GM21367 (cell line): ENCODE measurements around the gene NAA80.
"Not testable (repeated sequence)": the region's sequence is repeated elsewhere in the genome, so short reads cannot be mapped to it uniquely, and the experiment has no call there.

Source experiments
- ATAC-seq: cut with Tn5 transposase; IDR thresholded peaks from one replicate; pipeline ENCODE4 v1.9.1; 2021; ENCODE audit not compliant: unreplicated experiment

Gene NAA80

GRCh38 chr3:50271314-50271936 is 27.8 kb downstream of the NAA80 start:
- ATAC-seq: no peak

GRCh38 chr3:50270422-50271224 is 28.6 kb downstream of the NAA80 start:
- no peak for ATAC-seq

GRCh38 chr3:50269977-50270413 is 29.2 kb downstream of the NAA80 start:
- no peak for ATAC-seq

- ATAC-seq: no peak
Measured at GRCh38 chr3:50269460-50269859, 29.7 kb downstream of the NAA80 start.

- ATAC-seq: no peak
Measured at GRCh38 chr3:50268703-50269451, 30.3 kb downstream of the NAA80 start, which contains the start of gene SEMA3B. Gene SEMA3B, plus strand, starts transcription at chr3:50269147. Its CDS starts 94 bp downstream, at chr3:50269241.

- no peak for ATAC-seq
Measured at GRCh38 chr3:50268276-50268675, 30.9 kb downstream of the NAA80 start.

- no peak for ATAC-seq
Measured at GRCh38 chr3:50267280-50267913, 31.8 kb downstream of the NAA80 start.

- no peak for ATAC-seq
Measured at GRCh38 chr3:50266836-50267235, 32.4 kb downstream of the NAA80 start.

GRCh38 chr3:50266017-50266416 is 33.2 kb downstream of the NAA80 start:
- no peak for ATAC-seq

GRCh38 chr3:50265571-50265970 is 33.6 kb downstream of the NAA80 start:
- no peak for ATAC-seq

GRCh38 chr3:50264964-50265485 is 34.2 kb downstream of the NAA80 start:
- no peak for ATAC-seq

- ATAC-seq: no peak
Measured at GRCh38 chr3:50264383-50264963, 34.7 kb downstream of the NAA80 start.

- no peak for ATAC-seq
Measured at GRCh38 chr3:50263478-50264382, 35.5 kb downstream of the NAA80 start.

GRCh38 chr3:50262778-50263177 is 36.4 kb downstream of the NAA80 start:
- ATAC-seq: no peak

- not testable (repeated sequence) for ATAC-seq
Measured at GRCh38 chr3:50262200-50262599, 37.0 kb downstream of the NAA80 start.

GRCh38 chr3:50261505-50261904 is 37.7 kb downstream of the NAA80 start:
- ATAC-seq: no peak

GRCh38 chr3:50260942-50261441 is 38.2 kb downstream of the NAA80 start:
- no peak for ATAC-seq

- peak; percentile 81 for ATAC-seq
Measured at GRCh38 chr3:50260027-50260941, 38.9 kb downstream of the NAA80 start.
